ENCODE results near the gene UQCC3. TPM values are rescaled to one million over a fixed set of nuclear protein-coding genes. Genes with fewer than 3 reads are reported as not detected.

The UQCC3 gene, protein sequence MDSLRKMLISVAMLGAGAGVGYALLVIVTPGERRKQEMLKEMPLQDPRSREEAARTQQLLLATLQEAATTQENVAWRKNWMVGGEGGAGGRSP
- total RNA-seq (10 to 100 TPM in 2 of 7 donors, 1 to 10 TPM in 5; 7.1 to 13.7 (median 8.9) TPM), polyA plus RNA-seq (1 to 10 TPM; 1.6 to 9.6 TPM)
- long read RNA-seq, donor 1, transcript UQCC3-201 (2 exons, 1,947 nt): major isoform, 9 of 13 reads
- long read RNA-seq, donor 1, partial matches to known transcripts: 0 of 13 reads
- long read RNA-seq, donor 1, other reads (novel, unspliced or antisense): 4 of 13 reads
- long read RNA-seq, donor 2, transcript UQCC3-201 (2 exons, 1,947 nt): major isoform, 39 of 798 reads
- long read RNA-seq, donor 2, partial matches to known transcripts: 557 of 798 reads
- long read RNA-seq, donor 2, other reads (novel, unspliced or antisense): 202 of 798 reads
- long read RNA-seq, donor 3, transcript UQCC3-201 (2 exons, 1,947 nt): major isoform, 14 of 28 reads
- long read RNA-seq, donor 3, partial matches to known transcripts: 0 of 28 reads
- long read RNA-seq, donor 3, other reads (novel, unspliced or antisense): 14 of 28 reads

GRCh38 chr11:62671608-62672389 is at the start of gene UQCC3, which contains the start of gene LBHD1:
UQCC3 (plus strand) TSS chr11:62671673; CDS start chr11:62671746, 73 bp downstream.
LBHD1 (minus strand) TSS chr11:62672267; CDS start chr11:62670031, 2,236 bp downstream.
- H3K4me1 ChIP-seq (ENCODE audit: insufficient read depth): peaks cover 9% of the 10 kb centered on the region
- intact Hi-C loops (cut with DNase I): loop anchor here in 2 of 4 donors (5.0 to 10.0 kb wide), 2 partner anchors 56 to 277 kb away; partner anchors contain the start of genes HNRNPUL2 (in 1 of the 2) and TTC9C (in 1 of the 2)
- no peaks in the 10 kb centered on the region for H3K9me3 ChIP-seq
- H3K4me3 ChIP-seq: peak within 1 kb of the TSS; percentile 83
- TF ChIP-seq EP300 (IDR thresholded peaks at IDR 0.05) (no peak), CTCF (IDR thresholded peaks at IDR 0.05) (no peak), POLR2A (IDR thresholded peaks at IDR 0.05) (peak; percentile 60)
- H3K36me3 ChIP-seq: no peaks in the 10 kb centered on the region
- H3K27ac ChIP-seq: peak within 1 kb of the TSS; percentile 44 to 82
- no peaks in the 10 kb centered on the region for H3K27me3 ChIP-seq
- 0 to 2% (median 0%) methylated on average over 56 to 59 of the region's 59 CpGs for WGBS, 3 donors
- DNase-seq: peak; percentile 75 to 85 (median 78)

DNA sequence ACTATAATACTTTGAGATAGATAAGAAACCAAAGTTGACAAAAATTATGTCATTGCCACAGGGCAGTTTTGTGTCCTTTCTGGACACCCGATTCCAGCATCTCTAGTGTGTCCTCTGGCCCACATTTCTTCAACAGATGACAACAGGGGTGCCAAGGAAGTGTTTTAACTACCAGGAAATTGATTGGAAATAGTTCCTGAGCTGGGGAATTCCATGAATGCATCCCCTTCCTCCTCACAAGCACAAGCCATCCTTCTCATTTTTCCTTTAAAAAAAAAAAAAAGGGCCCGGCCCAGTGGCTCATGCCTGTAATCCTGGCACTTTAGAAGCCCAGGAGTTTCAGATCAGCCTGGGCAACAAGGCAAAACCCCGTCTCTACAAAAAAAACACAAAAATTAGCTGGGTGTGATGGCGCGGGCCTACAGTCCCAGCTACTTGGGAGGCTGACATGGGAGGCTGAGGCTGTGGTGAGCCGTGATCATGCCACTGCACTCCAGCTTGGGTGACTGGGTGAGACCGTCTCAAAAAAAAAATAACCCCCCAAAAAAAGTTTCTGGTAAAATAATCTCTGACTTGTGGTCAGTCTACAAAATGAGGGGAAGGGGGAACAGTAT is 48.9 kb upstream of the UQCC3 start:
- H3K27me3 ChIP-seq: no peaks in the 10 kb centered on the region
- H3K4me1 ChIP-seq (ENCODE audit: insufficient read depth): peaks cover 1% of the 10 kb centered on the region
- H3K36me3 ChIP-seq: no peaks in the 10 kb centered on the region
- H3K9me3 ChIP-seq: no peaks in the 10 kb centered on the region
- DNase-seq: no peak
- intact Hi-C loops (cut with DNase I): loop anchor here in 1 of 4 donors (2.0 kb wide), 1 partner anchor 24 kb away; the partner anchor contains the start of gene GANAB
- WGBS, 3 donors: 76 to 82% (median 76%) methylated on average over 7 of the region's 7 CpGs
- TF ChIP-seq EP300 (IDR thresholded peaks at IDR 0.05) (no peak), CTCF (IDR thresholded peaks at IDR 0.05) (no peak), POLR2A (IDR thresholded peaks at IDR 0.05) (no peak)
- H3K4me3 ChIP-seq: peak overlapping the region; percentile 76
- H3K27ac ChIP-seq: peak overlapping the region; percentile 11 to 69

GRCh38 chr11:62627713-62628112 is 43.8 kb upstream of the UQCC3 start:
- WGBS, 3 donors: 77 to 84% (median 78%) methylated on average over 3 of the region's 3 CpGs
- Histone ChIP-seq H3K27ac (no peak overlapping the region), H3K9me3 (no peaks in the 10 kb centered on the region), H3K27me3 (no peaks in the 10 kb centered on the region), H3K4me1 (ENCODE audit: insufficient read depth) (no peaks in the 10 kb centered on the region), H3K4me3 (no peak overlapping the region), H3K36me3 (no peaks in the 10 kb centered on the region)
- TF ChIP-seq CTCF (IDR thresholded peaks at IDR 0.05) (no peak), POLR2A (IDR thresholded peaks at IDR 0.05) (no peak), EP300 (IDR thresholded peaks at IDR 0.05) (no peak)
- DNase-seq: no peak
- intact Hi-C loops (cut with DNase I): no loop called here

DNA sequence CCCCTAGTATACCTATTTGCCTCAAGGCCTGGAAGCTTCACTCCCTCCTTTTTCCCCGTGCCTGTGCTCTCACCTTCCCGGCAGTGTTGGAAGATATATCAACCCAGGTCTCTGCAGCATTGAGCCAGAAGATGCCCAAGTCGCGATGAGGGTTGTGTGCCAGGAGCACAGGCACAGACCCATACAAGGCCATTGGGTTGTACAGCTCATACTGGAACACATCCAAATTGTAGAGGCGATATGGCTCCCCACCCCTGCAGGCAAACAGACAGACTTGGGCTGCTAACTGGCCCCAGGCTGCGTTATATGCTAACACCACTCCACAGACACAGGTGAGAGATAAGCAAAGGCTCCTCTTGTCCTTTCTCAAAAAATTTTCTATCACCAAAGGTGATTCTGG is 39.0 kb upstream of the UQCC3 start:
- no peaks in the 10 kb centered on the region for H3K4me1 ChIP-seq (ENCODE audit: insufficient read depth)
- no peak for TF ChIP-seq EP300 (IDR thresholded peaks at IDR 0.05)
- TF ChIP-seq CTCF (IDR thresholded peaks at IDR 0.05): no peak
- TF ChIP-seq POLR2A (IDR thresholded peaks at IDR 0.05): no peak
- DNase-seq: no peak
- no peak overlapping the region for H3K4me3 ChIP-seq
- no peaks in the 10 kb centered on the region for H3K9me3 ChIP-seq
- H3K36me3 ChIP-seq: no peaks in the 10 kb centered on the region
- WGBS, 3 donors: 80 to 89% (median 82%) methylated on average over 6 of the region's 6 CpGs
- no peaks in the 10 kb centered on the region for H3K27me3 ChIP-seq
- intact Hi-C loops (cut with DNase I): no loop called here
- no peak overlapping the region for H3K27ac ChIP-seq
